NCI-H748 (cell line): ENCODE data around the gene DCTN3.

Source experiments
- DNase-seq: peaks from one replicate; lab custom pipeline; 2025; ENCODE audit not compliant: unreplicated experiment; lab: John Stamatoyannopoulos, UW

DCTN3 gene

GRCh38 chr9:34620061-34620994 is at the start of gene DCTN3:
Gene DCTN3 (minus strand): TSS chr9:34620495. CDS start chr9:34620464, 31 bp downstream.
- peak; percentile 97 for DNase-seq

- DNase-seq = peak; percentile 97
Observed at GRCh38 chr9:34665381-34666250, 45.3 kb upstream of the DCTN3 start.

DNA sequence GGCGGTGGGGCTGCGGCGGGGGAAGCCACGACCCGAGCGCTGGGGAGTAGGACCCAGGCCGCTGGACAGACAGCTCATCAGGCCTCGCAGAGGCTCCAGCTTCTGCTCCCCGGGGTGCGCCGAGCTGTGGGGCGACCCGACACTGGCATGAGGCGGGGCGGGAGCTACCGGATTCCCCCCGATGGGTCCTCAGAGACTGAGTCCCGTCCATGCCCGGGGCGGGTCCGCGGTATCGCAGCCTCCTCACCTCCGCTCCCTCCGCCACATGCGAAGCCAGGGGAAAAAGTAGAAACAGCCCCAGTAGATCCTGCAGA is 44.7 kb upstream of the DCTN3 start:
- no peak for DNase-seq

- peak; percentile 51 for DNase-seq
Observed at GRCh38 chr9:34664281-34665066, 44.2 kb upstream of the DCTN3 start.

DNA sequence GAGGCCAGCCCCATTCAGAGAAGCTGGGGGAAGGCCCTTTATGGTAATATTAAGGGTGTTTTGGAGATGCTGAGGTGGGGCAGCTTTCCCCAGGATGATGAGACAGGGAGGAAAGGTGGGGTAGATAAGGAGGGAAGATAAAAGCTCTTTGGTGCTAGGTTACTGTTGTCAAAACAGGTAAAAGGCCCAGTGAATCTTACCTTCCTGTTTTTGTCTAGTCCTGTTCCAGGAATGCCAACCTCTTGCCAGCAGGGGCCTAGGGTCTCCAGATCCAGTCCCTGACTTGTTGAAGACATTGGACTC is 43.0 kb upstream of the DCTN3 start:
- DNase-seq = no peak

GRCh38 chr9:34662526-34663302 is 42.4 kb upstream of the DCTN3 start, which contains the start of gene CCL27:
Gene CCL27 (minus strand): TSS chr9:34662657. CDS start chr9:34662633, 24 bp downstream.
- no peak for DNase-seq

GRCh38 chr9:34659592-34660253 is 39.4 kb upstream of the DCTN3 start:
- peak; percentile 12 for DNase-seq

DNA sequence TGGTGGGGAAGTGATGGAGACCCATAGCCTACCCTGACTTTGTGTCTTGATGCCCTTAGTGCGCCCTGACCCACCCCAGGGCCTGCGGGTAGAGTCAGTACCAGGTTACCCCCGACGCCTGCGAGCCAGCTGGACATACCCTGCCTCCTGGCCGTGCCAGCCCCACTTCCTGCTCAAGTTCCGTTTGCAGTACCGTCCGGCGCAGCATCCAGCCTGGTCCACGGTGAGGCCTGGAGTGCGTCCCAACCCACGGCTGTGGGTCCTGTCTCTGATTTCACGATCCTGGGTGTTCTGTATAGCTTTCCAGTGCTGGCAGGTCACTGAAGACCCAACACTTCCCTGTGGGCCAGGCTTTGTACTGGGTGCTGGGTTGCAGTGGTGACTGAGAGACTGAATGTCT is 38.2 kb upstream of the DCTN3 start:
- DNase-seq = no peak

- DNase-seq = no peak
Observed at GRCh38 chr9:34656992-34657391, 36.7 kb upstream of the DCTN3 start.

GRCh38 chr9:34655394-34655793 is 35.1 kb upstream of the DCTN3 start:
- no peak for DNase-seq

DNA sequence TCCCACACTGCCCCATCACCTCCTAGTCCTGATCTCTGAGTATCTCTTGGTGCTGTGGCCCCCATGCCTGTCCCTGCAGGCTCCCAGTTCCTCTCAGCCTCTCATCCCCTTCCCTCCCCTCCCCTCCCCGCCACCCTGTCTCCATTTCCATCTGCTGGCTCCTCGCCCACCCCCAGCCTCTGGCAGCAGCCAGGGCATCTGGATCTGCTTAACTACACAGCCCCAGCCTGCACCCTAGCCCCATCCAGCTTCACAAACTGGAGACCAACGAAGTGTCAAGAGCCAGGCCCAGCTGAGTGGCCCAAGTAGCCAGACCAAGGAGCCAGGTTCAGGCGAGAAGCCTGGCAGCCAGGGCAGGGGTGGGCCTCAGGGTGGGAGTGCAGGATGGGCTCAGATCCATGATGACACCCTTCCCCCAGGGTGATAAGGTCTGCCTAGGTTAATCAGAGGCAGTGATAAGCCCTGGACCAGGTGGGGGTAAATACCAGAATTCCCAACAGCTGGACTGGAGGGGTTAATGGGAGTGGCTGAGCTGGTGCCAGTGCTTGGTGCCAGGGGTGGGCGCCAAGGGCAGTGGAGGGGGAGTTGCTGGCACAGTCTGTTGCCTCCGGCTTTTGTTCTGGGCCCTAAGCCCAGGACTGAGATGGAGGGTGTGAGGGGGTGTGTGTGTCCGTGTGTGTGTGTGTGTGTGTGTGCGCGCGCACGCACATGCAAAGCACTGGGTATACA is 34.2 kb upstream of the DCTN3 start:
- no peak for DNase-seq

- DNase-seq = no peak
Observed at GRCh38 chr9:34653151-34654072, 33.1 kb upstream of the DCTN3 start.

- no peak for DNase-seq
Observed at GRCh38 chr9:34652602-34653000, 32.3 kb upstream of the DCTN3 start.

DNA sequence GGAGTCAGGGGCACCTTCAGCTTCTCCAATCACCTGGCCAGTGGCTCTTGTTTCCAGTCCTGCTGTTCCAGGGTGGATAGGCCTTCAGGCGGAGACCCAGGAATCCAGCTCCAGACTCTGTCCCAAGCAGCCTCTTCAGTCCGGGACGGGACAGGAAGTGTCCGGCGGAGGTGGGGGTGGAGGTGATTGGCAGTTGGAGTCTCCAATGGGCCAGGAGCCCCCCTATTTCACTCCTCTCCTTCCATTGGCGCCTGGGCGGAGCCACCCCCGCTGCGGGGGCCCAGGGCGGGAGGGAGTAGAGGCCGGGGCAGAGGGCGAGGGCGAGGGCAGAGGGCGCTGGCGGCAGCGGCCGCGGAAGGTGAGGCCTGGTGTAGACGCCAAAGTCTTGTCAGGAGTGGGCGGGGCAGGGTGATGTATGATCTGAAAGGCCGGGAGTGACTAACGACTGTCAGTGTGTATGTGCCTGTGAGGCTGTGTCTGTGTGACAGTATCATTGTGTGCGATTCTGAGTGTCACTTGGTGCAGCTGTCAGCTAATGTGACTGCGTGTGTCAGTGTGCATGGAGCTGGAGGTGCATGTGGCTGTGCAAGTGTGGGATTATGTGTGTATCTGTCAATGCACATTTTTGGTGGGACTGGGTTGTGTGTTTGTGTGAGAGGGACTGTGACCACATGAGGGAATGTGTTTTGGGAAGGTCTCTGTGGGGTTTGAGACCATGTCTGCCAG is 31.7 kb upstream of the DCTN3 start, which contains the start of gene IL11RA:
TSS of gene IL11RA (plus strand) at position 310 of the 726 bp plus-strand sequence. CDS start 3,033 bp downstream, outside the sequence.
- DNase-seq = peak; percentile 41

- DNase-seq = no peak
Observed at GRCh38 chr9:34651321-34651720, 31.0 kb upstream of the DCTN3 start.

GRCh38 chr9:34650816-34651215 is 30.5 kb upstream of the DCTN3 start:
- no peak for DNase-seq

- no peak for DNase-seq
Observed at GRCh38 chr9:34648673-34649072, 28.4 kb upstream of the DCTN3 start.
